D721Med (cell line): ENCODE measurements around the gene RYR3.
A peak's percentile ranks its signal among the peaks of the same experiment; 100 is the strongest.

Experiments used
- DNase-seq: peaks from one replicate; pipeline ENCODE4 v3.0.0; 2011; ENCODE audit warnings: low spot score; ENCODE audit not compliant: insufficient read length
- FAIRE-seq: peaks from 2 replicates; lab custom pipeline; 2011; peaks lifted over from hg19 to GRCh38; lab: Jason Lieb, UNC
- CTCF ChIP-seq: IDR thresholded peaks from 2 replicates; pipeline ENCODE4 v1.5.1; 2012; ENCODE audit warnings: mild to moderate bottlenecking, control low read depth; ENCODE audit not compliant: insufficient read depth; ENCODE audit errors: missing control alignments

RYR3 gene

GRCh38 chr15:33310481-33311311, at the start of gene RYR3:
Gene RYR3, plus strand, starts transcription at chr15:33310967. Its CDS starts 79 bp downstream, at chr15:33311046.
- DNase-seq (peak; percentile 63), FAIRE-seq (no peak)
- TF ChIP-seq CTCF: no peak

GRCh38 chr15:33262306-33262705, 48.5 kb upstream of the RYR3 start:
- DNase-seq (no peak), FAIRE-seq (no peak)
- TF ChIP-seq CTCF: no peak

- no peak for FAIRE-seq
- TF ChIP-seq CTCF: no peak
- DNase-seq: no peak
Observed at GRCh38 chr15:33277689-33278088, 33.1 kb upstream of the RYR3 start.

- DNase-seq (no peak), FAIRE-seq (no peak)
- TF ChIP-seq CTCF: no peak
Observed at GRCh38 chr15:33278816-33279612, 31.8 kb upstream of the RYR3 start.

- TF ChIP-seq CTCF: no peak
- FAIRE-seq (no peak), DNase-seq (no peak)
Observed at GRCh38 chr15:33279613-33280205, 31.1 kb upstream of the RYR3 start.

GRCh38 chr15:33282226-33283020, 28.3 kb upstream of the RYR3 start:
- no peak for TF ChIP-seq CTCF
- DNase-seq (no peak), FAIRE-seq (no peak)
